ENCODE measurements around the gene ICAM4.

GRCh38 chr19:10262771-10263170, 24.0 kb upstream of the ICAM4 start:
- TF ChIP-seq POLR2A (IDR thresholded peaks at IDR 0.05) (no peak), CTCF (IDR thresholded peaks at IDR 0.05) (no peak), POLR2AphosphoS5 (IDR thresholded peaks at IDR 0.05) (no peak), EP300 (IDR thresholded peaks at IDR 0.05) (no peak)
